GM12874 (cell line): ENCODE data around the gene TMEM92.

Experiments
- CTCF ChIP-seq: IDR thresholded peaks from 2 replicates; pipeline ENCODE4 v1.5.1; 2011; ENCODE audit warnings: low read depth, mild to moderate bottlenecking, control low read depth, low read length, moderate library complexity; ENCODE audit not compliant: insufficient read depth

The TMEM92 gene

DNA sequence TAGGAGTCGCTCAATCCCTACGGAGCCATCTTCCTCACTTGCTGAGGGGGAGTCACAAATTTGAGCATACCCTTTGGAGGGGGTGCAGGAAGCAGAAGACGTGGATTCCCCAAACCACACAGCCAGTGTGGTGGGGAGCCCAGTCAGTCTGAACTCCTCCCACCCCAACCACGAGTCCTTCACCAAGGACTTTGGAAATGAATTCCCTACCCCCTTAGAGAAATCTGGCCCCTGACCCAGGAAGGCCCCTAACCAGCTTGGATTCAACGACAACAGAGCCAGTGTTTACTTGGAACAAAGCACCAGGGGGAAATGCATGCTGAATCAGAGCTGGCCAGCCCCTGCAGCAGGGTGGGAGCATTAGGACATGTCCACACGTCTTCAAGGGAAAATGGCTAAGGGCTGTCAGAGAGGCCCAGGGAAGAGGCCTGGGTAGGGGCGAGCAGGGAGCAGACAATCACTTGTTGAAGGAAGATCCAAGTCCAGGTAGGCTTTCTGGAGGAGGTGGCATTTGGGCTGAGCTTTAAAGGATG lies 5.5 kb upstream of the TMEM92 start:
- TF ChIP-seq CTCF, result no peak

GRCh38 chr17:50269477-50270434 lies 4.5 kb upstream of the TMEM92 start:
- TF ChIP-seq CTCF, result peak; percentile 81

DNA sequence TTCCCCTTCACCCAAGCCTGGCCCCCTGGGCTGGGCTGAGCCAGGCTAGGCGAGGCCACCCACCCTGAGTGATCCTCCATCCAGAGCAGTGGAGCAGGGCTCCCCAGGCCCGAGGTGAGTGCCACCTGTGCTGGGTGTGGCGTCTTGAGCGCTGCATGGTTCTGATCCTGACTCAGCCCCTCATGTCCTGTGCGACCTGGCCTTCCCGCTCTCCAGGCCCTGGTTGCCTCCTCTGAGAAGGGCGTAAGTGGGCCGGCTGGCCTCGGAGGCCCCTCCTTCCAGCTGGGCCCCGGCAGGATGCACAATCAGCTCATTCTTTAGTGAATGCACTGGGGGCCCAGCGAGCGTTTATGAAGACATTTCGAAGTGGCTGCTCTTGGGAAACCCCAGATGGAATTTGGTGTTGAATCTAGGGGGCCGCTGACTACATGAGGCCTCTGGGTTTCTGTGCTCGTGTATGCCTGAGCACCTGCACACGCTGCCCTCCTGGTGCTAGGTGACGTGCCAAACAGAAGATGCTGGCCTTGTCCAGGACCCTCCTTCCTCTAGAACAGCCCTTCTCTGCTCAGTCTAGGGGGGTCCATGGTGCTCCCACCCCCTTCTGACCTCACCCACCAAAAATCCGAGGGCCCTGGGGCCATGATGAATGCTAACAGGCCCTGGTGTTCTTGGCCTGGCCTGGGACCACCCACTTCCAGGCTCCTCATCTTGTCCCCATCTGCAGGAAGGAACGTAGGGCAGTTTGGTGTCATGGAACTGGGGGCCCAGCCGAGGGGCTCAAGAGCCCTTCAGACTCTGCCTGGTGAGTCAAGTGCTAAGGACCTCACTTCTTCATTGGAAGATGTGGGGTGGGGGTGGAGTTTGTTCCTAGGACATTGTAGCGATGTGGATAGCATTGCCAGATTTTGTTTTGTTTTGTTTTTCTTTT lies 3.6 kb upstream of the TMEM92 start:
- no peak for TF ChIP-seq CTCF

GRCh38 chr17:50272246-50272645 lies 2.0 kb upstream of the TMEM92 start:
- no peak for TF ChIP-seq CTCF

DNA sequence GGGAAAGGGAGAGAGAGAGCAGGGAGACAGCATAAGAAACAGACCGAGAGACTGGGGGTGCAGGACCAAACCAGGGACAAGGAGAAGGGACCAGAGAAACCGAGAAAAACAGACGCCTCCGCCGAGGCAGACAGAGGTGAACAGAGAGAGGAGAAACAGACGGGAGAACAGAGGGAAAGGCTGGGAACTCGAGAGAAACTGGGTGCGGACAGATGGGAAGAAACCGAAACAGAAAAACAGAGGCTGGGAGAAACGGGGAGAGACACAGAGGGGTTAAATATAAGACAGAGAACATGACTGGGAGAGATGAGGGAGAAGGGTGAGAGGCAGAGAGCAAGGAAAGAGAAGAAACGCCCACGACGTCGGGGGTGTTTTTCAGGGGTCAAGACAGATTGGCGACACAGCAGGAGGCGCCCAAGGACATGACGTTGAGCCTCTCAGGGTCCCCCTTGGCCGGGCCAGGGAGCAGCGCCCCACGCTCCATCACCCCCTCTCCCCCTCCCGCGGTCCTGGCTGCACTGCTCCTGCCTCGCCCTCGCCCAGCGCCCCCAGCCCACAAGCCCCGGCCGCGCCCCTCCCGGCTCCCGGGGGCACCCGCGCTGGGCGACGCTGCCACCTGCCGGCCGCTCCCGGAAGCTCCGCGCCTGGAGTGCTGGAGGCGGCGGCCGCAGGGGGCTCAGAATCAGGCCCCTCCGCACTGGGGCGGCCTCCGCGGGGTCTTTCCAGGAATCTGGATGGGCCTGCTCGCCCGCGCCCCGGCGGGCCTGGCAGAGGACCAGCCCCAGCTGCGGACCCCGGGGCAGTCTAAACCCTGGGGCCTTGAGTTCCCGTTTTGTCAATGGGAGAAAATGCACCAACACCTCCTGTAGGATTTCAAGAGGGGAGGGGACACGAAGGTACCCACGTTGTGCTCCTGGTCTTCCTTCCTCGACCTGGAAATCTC lies 1.3 kb upstream of the TMEM92 start:
- TF ChIP-seq CTCF, result peak; percentile 84

DNA sequence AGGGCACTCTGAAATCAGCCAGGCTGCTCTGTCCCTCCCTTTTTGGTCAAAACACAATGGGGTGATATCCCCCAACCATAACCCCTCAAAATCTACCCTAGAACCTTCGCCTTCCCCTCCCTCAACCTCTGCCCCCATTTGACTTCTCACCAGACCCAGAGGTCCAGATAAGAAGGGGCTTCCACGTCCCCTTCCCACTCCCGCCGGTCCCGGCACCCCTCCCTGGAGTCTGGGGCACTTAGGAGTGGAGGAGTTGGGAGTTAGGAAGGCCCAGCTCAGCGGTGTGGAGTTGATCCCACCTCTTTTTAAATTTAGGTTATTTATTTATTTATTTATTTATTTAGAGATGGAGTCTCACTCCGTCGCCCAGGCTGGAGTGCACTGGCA lies 619 bp upstream of the TMEM92 start:
- TF ChIP-seq CTCF, result no peak

- TF ChIP-seq CTCF, result no peak
Measured at GRCh38 chr17:50274897-50275221, 593 bp downstream of the TMEM92 start.
